Endothelial cell of umbilical vein (primary cell): ENCODE data around the gene SH3TC2. TPM values are rescaled to one million over a fixed set of nuclear protein-coding genes. Genes with fewer than 3 reads are reported as not detected.

Source experiments
- BruUV-seq: library from RNA; stranded (reverse); fragments of 400-500 nt; replicated peaks from 2 replicates; lab custom pipeline; 2021; lab: Mats Ljungman, UMichigan
- CTCF ChIA-PET: fragments of 300-600, 350-600 bp; sonication (Branson Sonifier 250); formaldehyde crosslinking; loops from one replicate; lab custom pipeline; 2021; ENCODE audit warnings: antibody characterized with exemption, inconsistent platforms; lab: Charles Lee
- POLR2A ChIA-PET: fragments of 300-600, 350-600 bp; sonication (Branson Sonifier 250); formaldehyde crosslinking; loops from one replicate; lab custom pipeline; 2021; ENCODE audit warnings: antibody characterized with exemption, inconsistent platforms; lab: Charles Lee
- DNase-seq: peaks from one replicate; pipeline ENCODE4 v3.0.0-alpha.2; 2011; ENCODE audit warnings: low read depth, low spot score
- FAIRE-seq: peaks from 2 replicates; lab custom pipeline; 2011; peaks lifted over from hg19 to GRCh38; lab: Jason Lieb, UNC
- H2AFZ ChIP-seq: 2 replicates; pipeline ENCODE4 v1.6.0; 2012; ENCODE audit warnings: low read depth, low read length, control low read depth, inconsistent platforms
- H3K27ac ChIP-seq: 2 replicates; pipeline ENCODE4 v1.5.1; 2011; ENCODE audit warnings: low read depth, mild to moderate bottlenecking, control low read depth, low read length, moderate library complexity; ENCODE audit not compliant: insufficient read depth
- H3K27me3 ChIP-seq, 2 experiments: 2 replicates each; pipeline versions ENCODE4 v1.6.0 to v1.6.1; 2011; ENCODE audit warnings: low read length in 2 of 2, mixed read lengths in 1 of 2; ENCODE audit not compliant: control insufficient read depth in 2 of 2, insufficient read depth in 2 of 2
- H3K36me3 ChIP-seq, 2 experiments: 2 replicates in 1 of 2; 3 replicates in 1 of 2; pipeline ENCODE4 v1.5.1; 2011; ENCODE audit warnings: low read length in 2 of 2, mild to moderate bottlenecking in 1 of 2, moderate library complexity in 1 of 2; ENCODE audit not compliant: control insufficient read depth in 2 of 2, insufficient read depth in 2 of 2; ENCODE audit errors: extremely low read depth in 1 of 2
- H3K4me1 ChIP-seq: 3 replicates; pipeline ENCODE4 v1.5.1; 2011; ENCODE audit warnings: mild to moderate bottlenecking, low read length; ENCODE audit not compliant: control insufficient read depth, insufficient read depth; ENCODE audit errors: extremely low read depth
- H3K4me2 ChIP-seq: 2 replicates; pipeline ENCODE4 v1.6.1; 2011; ENCODE audit warnings: low read length, control low read depth, mixed read lengths; ENCODE audit not compliant: insufficient read depth
- H3K4me3 ChIP-seq, 3 experiments: fragments of 200-600 bp in 1 of 3; sonication (generic), shearing (Covaris generic) in 1 of 3; replicated peaks in 1 of 3; 2 replicates each; pipeline ENCODE4 v1.5.1; 2011 to 2016; ENCODE audit warnings: control low read depth in 3 of 3, low read length in 3 of 3, mild to moderate bottlenecking in 2 of 3, inconsistent platforms in 1 of 3, low read depth in 1 of 3, moderate library complexity in 1 of 3; ENCODE audit not compliant: insufficient read depth in 1 of 3
- H3K79me2 ChIP-seq: 2 replicates; pipeline ENCODE4 v1.6.0; 2012; ENCODE audit warnings: low read length, inconsistent platforms; ENCODE audit not compliant: control insufficient read depth, insufficient read depth
- H3K9ac ChIP-seq: replicated peaks from 2 replicates; pipeline ENCODE3; 2011; ENCODE audit warnings: low read length, control low read depth; ENCODE audit not compliant: insufficient read depth; ENCODE audit errors: extremely low read depth
- H3K9me1 ChIP-seq: replicated peaks from 3 replicates; pipeline ENCODE4 v1.6.0; 2011; ENCODE audit warnings: mild to moderate bottlenecking, low read length; ENCODE audit not compliant: control insufficient read depth, insufficient read depth; ENCODE audit errors: extremely low read depth
- H3K9me3 ChIP-seq: replicated peaks from 2 replicates; pipeline ENCODE4 v1.5.1; 2012; ENCODE audit warnings: low read length, inconsistent platforms; ENCODE audit not compliant: control insufficient read depth, insufficient read depth
- H4K20me1 ChIP-seq: replicated peaks from 2 replicates; pipeline ENCODE3; 2011; ENCODE audit warnings: mild to moderate bottlenecking, low read length; ENCODE audit not compliant: control insufficient read depth, insufficient read depth; ENCODE audit errors: extremely low read depth
- EZH2 ChIP-seq: IDR thresholded peaks from 2 replicates; pipeline ENCODE4 v1.6.1; 2012; ENCODE audit warnings: borderline replicate concordance, low read depth, mild to moderate bottlenecking, moderate library complexity, low read length, inconsistent platforms; ENCODE audit not compliant: severe bottlenecking
- FOS ChIP-seq: IDR thresholded peaks from 2 replicates; pipeline ENCODE4 v1.6.1; 2011; ENCODE audit warnings: mild to moderate bottlenecking, low read length, moderate library complexity, borderline replicate concordance; ENCODE audit not compliant: insufficient read depth
- GATA2 ChIP-seq: IDR thresholded peaks from 2 replicates; pipeline ENCODE4 v1.7.0; 2011; ENCODE audit warnings: low read depth, mild to moderate bottlenecking, moderate library complexity, mixed read lengths, low read length; ENCODE audit not compliant: insufficient read length, insufficient read depth
- JUN ChIP-seq: IDR thresholded peaks from 2 replicates; pipeline ENCODE4 v1.6.1; 2011; ENCODE audit warnings: borderline replicate concordance, low read depth; ENCODE audit not compliant: insufficient read length, insufficient read depth
- MYC ChIP-seq: IDR thresholded peaks from one replicate; pipeline ENCODE4 v1.6.1; 2011; ENCODE audit warnings: mild to moderate bottlenecking, low read depth, low read length
- POLR2A ChIP-seq: IDR thresholded peaks from 2 replicates; pipeline ENCODE4 v1.6.1; 2012; ENCODE audit warnings: low read depth, mild to moderate bottlenecking, control low read depth, low read length
- POLR2AphosphoS5 ChIP-seq: IDR thresholded peaks from 2 replicates; pipeline ENCODE4 v1.6.1; 2012; ENCODE audit warnings: low read depth, mild to moderate bottlenecking, control low read depth, low read length, moderate library complexity; ENCODE audit not compliant: insufficient read depth
- dilution Hi-C: fragments of 300-500 bp; cut with MboI; formaldehyde crosslinking; loops from one replicate; pipeline ENCODE4 v1.15.0; 2019; ENCODE audit warnings: low sequenced_read_pairs; ENCODE audit not compliant: extremely low pct_ligation_motif_present
- intact Hi-C: fragments of 100-400 bp; cut with micrococcal nuclease; formaldehyde crosslinking; loops from one replicate; pipeline ENCODE4 v1.10.0; 2022
- polyA plus RNA-seq, 4 experiments: library from polyadenylated mRNA; depleted of rRNA in 3 of 4; stranded (reverse) in 3 of 4; unstranded in 1 of 4; fragments of >200 nt; gene quantifications; 2 replicates each; pipeline versions ENCODE4 v1.2.1 to v1.2.3, GENCODE V29; 2011 to 2012; ENCODE audit warnings: missing spikeins in 1 of 4
- total RNA-seq: library from RNA; stranded (reverse); gene quantifications from 2 replicates; pipeline ENCODE4 v1.2.3, GENCODE V29; 2021
- TF ChIP-seq, protein P1 (sequence below), 2 donors: IDR thresholded peaks; 1 replicate in 1 of 2; 2 replicates in 1 of 2; pipeline ENCODE4 v1.5.1; 2011; ENCODE audit warnings: low read length in 2 of 2, mild to moderate bottlenecking in 2 of 2, moderate library complexity in 2 of 2, control low read depth in 1 of 2, inconsistent platforms in 1 of 2, low read depth in 1 of 2; ENCODE audit not compliant: insufficient read depth in 1 of 2; ENCODE audit errors: extremely low read depth in 1 of 2
- TF ChIP-seq, protein P2 (sequence below): IDR thresholded peaks from 2 replicates; pipeline ENCODE4 v1.6.1; 2011; ENCODE audit not compliant: insufficient read depth, insufficient read length

SH3TC2 gene
- total and polyA plus RNA-seq, 2 donors (not counting 3 experiments of a cell fraction or from before 2014, with no cell fraction given), result 0.91 to 4.3 TPM

DNA sequence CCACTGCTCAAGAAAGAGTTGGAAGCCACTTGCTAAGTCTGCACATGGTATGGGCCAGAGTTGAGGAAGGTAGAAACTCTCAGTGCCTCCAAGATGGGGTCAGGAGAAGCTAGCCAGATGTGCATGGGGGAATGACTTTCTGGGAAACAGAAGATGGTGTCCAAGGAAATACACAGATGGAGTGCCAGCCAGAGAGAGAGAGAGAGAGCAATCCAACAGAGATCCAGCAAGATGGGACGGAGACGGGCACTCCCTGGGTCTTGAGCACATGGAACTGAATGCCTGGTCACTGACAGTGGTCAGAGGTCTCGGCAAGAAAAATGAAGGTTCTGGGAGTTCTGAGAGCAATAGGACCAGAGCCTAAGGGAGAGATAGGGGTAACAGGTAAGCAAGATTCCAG lies 82.1 kb downstream of the SH3TC2 start:
- no peak overlapping the region for H2AFZ ChIP-seq
- H3K4me2 ChIP-seq, result no peak overlapping the region
- H3K27me3 ChIP-seq, result no peaks in the 10 kb centered on the region
- no peaks in the 10 kb centered on the region for H3K9me1 ChIP-seq
- H3K79me2 ChIP-seq, result no peaks in the 10 kb centered on the region
- TF ChIP-seq MYC (no peak), POLR2AphosphoS5 (no peak), JUN (no peak), GATA2 (no peak), EZH2 (no peak), POLR2A (no peak), FOS (no peak)
- TF ChIP-seq, protein P1, sequence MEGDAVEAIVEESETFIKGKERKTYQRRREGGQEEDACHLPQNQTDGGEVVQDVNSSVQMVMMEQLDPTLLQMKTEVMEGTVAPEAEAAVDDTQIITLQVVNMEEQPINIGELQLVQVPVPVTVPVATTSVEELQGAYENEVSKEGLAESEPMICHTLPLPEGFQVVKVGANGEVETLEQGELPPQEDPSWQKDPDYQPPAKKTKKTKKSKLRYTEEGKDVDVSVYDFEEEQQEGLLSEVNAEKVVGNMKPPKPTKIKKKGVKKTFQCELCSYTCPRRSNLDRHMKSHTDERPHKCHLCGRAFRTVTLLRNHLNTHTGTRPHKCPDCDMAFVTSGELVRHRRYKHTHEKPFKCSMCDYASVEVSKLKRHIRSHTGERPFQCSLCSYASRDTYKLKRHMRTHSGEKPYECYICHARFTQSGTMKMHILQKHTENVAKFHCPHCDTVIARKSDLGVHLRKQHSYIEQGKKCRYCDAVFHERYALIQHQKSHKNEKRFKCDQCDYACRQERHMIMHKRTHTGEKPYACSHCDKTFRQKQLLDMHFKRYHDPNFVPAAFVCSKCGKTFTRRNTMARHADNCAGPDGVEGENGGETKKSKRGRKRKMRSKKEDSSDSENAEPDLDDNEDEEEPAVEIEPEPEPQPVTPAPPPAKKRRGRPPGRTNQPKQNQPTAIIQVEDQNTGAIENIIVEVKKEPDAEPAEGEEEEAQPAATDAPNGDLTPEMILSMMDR (IDR thresholded peaks at IDR 0.05; ENCODE audit: extremely low read depth in 1 of 2, insufficient read depth in 1 of 2, low read depth in 1 of 2, low read length in 2 of 2), result no peak
- TF ChIP-seq, protein P2, sequence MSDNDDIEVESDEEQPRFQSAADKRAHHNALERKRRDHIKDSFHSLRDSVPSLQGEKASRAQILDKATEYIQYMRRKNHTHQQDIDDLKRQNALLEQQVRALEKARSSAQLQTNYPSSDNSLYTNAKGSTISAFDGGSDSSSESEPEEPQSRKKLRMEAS, result no peak
- no peaks in the 10 kb centered on the region for H4K20me1 ChIP-seq
- H3K4me1 ChIP-seq, result peaks cover 25% of the 10 kb centered on the region
- BruUV-seq, result no TSS peak
- no peak overlapping the region for H3K9ac ChIP-seq
- CTCF ChIA-PET, result interaction anchor here (0.8 to 4.2 kb wide), 10 partner anchors 8 to 250 kb away, joined by 3 to 16 read pairs (median 6); no protein-coding TSS in a partner anchor
- FAIRE-seq (no peak), DNase-seq (no peak)
- dilution Hi-C loops, result no loop called here
- H3K4me3 ChIP-seq, result no peak overlapping the region
- H3K36me3 ChIP-seq, result no peaks in the 10 kb centered on the region
- no peaks in the 10 kb centered on the region for H3K9me3 ChIP-seq
- H3K27ac ChIP-seq, result no peak overlapping the region
- intact Hi-C loops, result no loop called here
- POLR2A ChIA-PET, result interaction anchor here (0.6 kb wide), 1 partner anchor 66 kb away, joined by 3 read pairs; no protein-coding TSS in a partner anchor
